NCI-H82 treated with DMSO at 0.1 percent for 48 hours (cell line): Measurements from ENCODE around the gene S100A7A.
"Not testable (repeated sequence)": the region's sequence is repeated elsewhere in the genome, so short reads cannot be mapped to it uniquely, and the experiment has no call there.

Source experiments
- DNase-seq: peaks from one replicate; lab custom pipeline; 2025; ENCODE audit not compliant: unreplicated experiment; lab: John Stamatoyannopoulos, UW

S100A7A gene

DNA sequence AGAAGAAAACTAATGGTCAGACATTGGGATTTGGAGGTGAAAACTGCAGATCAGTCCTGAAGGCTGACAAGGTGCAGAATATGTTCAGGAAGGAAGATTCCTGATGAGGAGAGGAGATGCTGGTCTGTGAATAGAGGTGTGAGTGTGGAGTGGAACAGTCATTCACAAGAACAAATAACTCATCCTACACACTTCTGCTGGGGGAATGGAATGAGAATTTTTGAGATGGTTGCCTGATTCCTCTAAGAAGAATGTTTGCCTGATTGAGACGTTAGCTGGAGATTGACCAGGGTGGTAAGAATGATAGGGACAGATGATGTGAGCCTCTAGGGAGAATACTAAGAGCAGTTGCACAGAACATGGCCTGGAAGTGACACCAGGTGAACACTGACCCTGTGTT lies 40.1 kb downstream of the S100A7A start:
- no peak for DNase-seq

- DNase-seq, result no peak
Measured at GRCh38 chr1:153459655-153460054, 43.3 kb downstream of the S100A7A start.

- DNase-seq, result no peak
Measured at GRCh38 chr1:153460551-153460950, 44.2 kb downstream of the S100A7A start, which contains the start of gene S100A7. Gene S100A7 (minus strand): TSS chr1:153460651. CDS start chr1:153459013, 1,638 bp downstream.

DNA sequence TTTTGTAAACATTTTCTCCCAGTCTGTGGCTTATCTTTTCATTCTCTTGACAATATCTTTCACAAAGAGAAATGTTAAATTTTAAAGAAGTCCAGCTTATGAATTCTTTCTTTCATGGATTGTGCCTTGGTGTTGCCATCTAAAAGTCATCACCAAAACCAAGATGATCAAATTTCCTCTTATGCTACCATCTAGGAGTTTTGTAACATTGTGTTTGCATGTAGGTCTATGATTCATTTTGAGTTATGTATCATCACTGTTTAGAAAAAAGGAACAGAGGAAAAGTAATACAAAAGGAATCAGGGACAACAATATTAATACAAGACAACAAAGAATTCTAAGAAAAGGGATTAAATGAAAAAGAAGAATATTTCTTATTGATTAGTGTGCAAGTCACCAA lies 46.4 kb downstream of the S100A7A start:
- DNase-seq, result not testable (repeated sequence)

GRCh38 chr1:153465811-153466636 lies 49.7 kb downstream of the S100A7A start:
- DNase-seq, result no peak

DNA sequence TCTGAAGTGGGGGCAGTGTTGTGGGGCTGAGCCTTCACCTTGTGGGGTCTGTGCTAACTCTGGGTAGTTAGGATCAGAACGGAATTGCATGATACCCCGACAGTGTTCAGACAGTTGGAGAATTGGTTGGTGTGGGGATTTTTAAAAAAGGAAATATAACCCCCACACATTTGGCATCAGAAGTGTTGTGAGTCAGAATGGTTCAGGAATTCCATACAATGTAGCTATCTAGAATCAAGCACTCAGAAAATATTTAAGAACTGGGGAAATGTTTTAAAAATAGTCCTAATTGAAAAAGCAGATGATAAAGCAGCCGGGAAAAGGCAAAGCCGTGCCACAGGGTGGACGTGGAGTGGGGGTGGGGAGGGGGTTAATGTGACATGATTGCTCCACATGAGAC lies 50.6 kb downstream of the S100A7A start:
- no peak for DNase-seq

- no peak for DNase-seq
Measured at GRCh38 chr1:153470707-153471106, 54.4 kb downstream of the S100A7A start.
